GM18861 (cell line): ENCODE measurements around the gene AKAP13.
A peak's percentile ranks its signal among the peaks of the same experiment; 100 is the strongest.
"Not testable (repeated sequence)": the region's sequence is repeated elsewhere in the genome, so short reads cannot be mapped to it uniquely, and the experiment has no call there.

Experiments
- ATAC-seq: cut with Tn5 transposase; IDR thresholded peaks from one replicate; pipeline ENCODE4 v1.9.1; 2021; ENCODE audit not compliant: unreplicated experiment

The AKAP13 gene

GRCh38 chr15:85562824-85563223, 182.4 kb downstream of the AKAP13 start:
- no peak for ATAC-seq

GRCh38 chr15:85563328-85563727, 182.9 kb downstream of the AKAP13 start:
- no peak for ATAC-seq

DNA sequence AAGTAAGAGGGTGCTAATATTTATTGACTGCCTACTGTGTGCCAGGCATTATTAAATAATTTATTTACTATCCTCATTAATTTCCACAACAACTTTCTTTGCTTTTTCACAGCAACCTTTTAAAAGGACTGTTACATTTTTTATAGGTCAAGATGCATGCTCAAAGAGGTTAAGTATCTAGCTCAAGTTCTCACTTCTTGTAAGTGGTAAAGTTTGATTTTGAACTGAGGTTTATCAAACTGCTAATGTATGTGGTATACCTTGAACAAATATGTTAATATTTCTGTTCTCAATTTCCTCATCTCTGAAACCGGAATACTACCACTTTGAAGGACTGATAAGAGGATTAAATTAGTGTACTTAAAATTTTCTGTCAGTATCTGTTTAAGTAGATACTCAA, 183.3 kb downstream of the AKAP13 start:
- ATAC-seq, result no peak

- no peak for ATAC-seq
These were observed 184.3 kb downstream of the AKAP13 start for GRCh38 chr15:85564686-85565085.

DNA sequence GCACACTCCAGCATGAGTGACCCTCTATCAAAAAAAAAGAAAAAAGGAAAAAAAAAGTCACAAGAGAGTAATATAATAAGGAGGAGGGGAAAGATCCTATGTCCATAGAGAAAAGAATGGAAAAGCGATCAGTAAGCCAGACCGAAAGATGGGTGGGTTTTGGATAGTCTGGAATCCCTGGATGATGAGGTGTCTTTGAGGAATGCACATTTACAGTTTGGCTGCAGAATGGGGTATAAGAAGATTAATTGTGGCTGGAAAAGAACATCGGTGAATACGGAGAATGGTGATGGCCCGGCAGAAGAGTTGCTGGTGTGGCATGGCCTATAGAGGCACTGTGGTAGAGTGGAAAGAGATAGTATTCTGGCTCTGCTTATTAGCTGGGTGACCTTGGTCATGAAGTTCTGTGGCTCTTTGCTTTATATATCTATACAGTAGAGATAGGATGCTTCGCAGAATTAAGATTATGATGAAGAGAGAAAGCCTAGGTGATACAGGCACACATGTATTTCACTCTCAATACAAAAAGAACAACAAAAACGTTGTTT, 187.9 kb downstream of the AKAP13 start:
- no peak for ATAC-seq

GRCh38 chr15:85570336-85570735, 189.9 kb downstream of the AKAP13 start:
- ATAC-seq, result no peak

DNA sequence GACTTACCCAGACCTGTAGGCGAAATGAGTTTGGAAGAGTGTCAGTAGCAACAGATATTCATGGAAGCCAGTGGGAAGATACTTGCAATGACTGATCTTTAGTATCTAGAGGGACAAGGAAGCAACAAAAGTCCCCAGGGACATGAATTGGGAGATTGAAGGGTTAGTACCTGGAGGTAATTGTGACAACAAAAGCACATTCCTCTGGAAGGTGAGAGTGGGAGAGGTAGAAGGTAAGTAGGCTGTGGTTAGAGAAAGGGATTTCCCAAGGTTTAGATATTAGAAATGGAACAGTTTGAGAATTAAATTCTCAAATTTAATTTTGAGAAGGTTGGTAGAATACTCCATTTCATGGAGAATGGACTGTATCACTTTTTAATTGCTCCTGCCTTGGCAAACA, 191.4 kb downstream of the AKAP13 start:
- no peak for ATAC-seq

DNA sequence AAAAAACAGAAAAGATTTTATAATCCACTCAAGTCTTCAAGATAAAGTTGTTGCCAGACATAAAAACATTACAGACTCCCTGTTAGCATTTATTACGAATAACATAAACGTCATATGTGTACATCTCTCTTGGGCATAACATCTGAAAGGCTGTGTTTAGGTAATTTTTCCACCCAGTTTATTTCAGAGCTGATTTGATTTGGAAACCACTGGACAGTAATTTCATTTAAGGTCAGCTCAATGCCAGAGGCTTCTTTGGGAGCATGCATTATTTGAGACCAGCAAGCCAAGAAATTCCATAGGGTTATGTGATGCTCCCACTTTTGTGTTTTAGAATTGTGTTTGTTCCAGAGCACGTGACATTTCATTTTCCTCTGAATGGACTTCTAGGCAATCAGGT, 196.0 kb downstream of the AKAP13 start:
- no peak for ATAC-seq

GRCh38 chr15:85578941-85579701, 198.7 kb downstream of the AKAP13 start:
- ATAC-seq, result no peak

DNA sequence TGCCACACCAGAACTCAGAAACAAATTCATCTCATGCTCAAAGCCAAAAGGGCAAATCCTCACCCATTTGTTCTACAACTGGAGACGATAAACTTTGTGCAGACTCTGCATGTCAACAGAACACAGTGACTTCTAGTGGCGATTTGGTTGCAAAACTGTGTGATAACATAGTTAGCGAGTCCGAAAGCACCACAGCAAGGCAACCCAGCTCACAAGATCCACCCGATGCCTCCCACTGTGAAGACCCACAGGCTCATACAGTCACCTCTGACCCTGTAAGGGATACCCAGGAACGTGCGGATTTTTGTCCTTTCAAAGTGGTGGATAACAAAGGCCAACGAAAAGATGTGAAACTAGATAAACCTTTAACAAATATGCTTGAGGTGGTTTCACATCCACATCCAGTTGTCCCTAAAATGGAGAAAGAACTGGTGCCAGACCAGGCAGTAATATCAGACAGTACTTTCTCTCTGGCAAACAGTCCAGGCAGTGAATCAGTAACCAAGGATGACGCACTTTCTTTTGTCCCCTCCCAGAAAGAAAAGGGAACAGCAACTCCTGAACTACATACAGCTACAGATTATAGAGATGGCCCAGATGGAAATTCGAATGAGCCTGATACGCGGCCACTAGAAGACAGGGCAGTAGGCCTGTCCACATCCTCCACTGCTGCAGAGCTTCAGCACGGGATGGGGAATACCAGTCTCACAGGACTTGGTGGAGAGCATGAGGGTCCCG, 199.7 kb downstream of the AKAP13 start:
- ATAC-seq, result no peak

DNA sequence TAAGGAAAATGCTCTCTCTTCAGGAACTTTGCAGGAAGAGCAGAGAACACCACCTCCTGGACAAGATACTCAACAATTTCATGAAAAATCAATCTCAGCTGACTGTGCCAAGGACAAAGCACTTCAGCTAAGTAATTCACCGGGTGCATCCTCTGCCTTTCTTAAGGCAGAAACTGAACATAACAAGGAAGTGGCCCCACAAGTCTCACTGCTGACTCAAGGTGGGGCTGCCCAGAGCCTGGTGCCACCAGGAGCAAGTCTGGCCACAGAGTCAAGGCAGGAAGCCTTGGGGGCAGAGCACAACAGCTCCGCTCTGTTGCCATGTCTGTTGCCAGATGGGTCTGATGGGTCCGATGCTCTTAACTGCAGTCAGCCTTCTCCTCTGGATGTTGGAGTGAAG, 200.5 kb downstream of the AKAP13 start:
- ATAC-seq, result no peak

GRCh38 chr15:85581495-85581894, 201.1 kb downstream of the AKAP13 start:
- no peak for ATAC-seq

GRCh38 chr15:85582131-85583079, 202.0 kb downstream of the AKAP13 start:
- no peak for ATAC-seq

DNA sequence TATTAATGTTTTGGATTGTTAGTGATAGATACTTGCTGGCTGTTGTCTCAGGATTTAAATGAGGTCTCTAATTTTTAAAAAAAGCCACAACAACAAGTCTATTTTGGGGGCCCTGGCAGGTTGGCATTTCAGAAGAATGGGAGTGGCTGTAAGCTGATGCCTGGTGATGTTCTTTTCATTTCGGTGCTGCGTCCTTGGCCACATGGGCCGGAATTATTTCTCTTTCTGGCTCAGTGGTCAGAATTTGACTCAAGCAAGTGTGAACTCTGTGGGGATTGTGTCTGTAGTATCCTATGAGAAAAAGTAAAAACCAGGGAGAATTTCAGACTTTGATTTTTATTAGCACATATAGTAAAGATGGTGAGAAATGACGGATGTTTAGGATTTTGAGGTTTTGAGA, 203.0 kb downstream of the AKAP13 start:
- ATAC-seq, result no peak

DNA sequence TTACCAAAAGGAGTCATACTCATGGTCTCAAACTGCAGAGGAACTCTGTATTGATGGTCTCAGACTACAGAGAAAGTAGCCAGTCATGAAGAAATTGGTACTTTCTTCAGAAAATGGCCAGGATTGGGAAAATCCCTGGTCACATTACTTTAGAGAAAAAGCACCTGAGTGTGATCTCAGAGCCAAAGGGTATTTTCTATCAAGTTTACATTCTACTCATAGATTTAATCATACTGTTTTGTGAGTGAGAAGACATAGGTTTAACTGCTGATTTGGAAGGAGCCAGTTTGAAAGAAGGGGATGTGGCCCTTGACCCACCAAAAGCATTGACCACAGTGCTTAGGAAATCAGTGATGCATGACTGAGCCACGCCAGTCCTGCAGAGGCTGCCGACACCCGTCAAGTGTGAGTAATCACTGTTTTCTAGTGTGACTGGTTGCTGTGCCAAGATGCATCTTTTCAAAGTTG, 203.6 kb downstream of the AKAP13 start:
- ATAC-seq, result peak; percentile 44

DNA sequence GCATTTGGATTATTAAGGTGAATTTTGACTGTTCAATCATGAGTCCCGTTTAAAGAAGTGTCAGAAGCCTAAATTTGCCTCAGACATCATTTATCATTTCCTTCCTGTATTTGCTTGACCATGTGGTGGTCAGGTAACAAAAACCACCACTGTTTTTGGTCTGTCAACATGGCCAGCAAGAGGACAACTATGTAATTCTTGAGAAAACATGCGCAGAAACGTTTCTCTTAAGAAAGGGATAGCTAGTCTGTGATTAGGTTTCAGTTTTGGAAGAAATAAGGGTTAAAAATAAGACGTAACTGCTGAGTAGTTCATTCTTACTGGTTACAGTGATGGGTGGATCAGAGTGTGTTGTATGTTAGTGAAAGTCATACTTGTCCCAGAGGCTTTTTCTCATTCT, 204.5 kb downstream of the AKAP13 start:
- no peak for ATAC-seq

DNA sequence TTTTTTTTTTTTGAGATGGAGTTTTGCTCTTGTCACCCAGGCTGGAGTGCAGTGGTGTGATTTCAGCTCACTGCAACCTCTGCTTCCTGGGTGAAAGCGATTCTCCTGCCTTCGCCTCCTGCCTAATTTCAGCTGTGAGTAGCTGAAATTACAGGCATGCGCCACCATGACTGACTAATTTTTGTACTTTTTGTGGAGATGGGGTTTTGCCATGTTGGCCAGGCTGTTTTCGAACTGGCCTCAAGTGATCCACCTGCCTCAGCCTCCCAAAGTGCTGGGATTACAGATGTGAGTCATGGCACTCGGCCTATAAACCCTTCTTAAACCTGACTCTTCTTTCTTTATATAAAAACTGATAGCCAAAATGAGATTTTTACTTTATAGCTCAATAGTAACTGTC, 205.8 kb downstream of the AKAP13 start:
- ATAC-seq, result not testable (repeated sequence)

DNA sequence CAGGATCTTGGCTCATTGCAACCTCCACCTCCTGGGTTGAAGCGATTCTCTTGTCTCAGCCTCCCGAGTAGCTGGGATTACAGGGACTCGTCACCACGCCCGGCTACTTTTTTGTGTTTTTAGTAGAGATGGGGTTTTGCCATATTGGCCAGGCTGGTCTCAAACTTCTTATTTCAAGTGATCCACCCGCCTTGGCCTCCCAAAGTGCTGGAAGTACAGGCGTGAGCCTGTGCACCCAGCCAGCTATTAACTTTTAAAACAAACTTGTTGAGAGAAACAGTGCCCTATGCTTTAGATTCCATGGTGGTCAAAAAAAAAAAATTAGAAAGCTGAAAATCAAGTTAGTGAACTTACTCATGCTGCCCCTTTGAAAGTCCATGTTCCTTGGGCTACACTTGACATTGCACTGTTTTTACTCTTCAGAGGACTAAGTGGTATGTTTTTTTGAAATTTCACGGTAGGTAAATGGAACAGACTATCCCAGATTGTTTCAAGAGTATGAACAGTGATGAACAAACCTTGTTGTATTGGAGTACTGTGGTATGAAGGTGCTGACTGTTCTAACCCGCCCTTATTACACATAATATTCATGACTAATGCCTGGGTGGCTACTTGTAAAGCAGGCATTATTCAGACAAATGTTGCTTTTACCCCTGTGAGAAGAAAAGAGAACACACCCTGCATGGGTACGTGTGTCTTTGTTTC, 207.5 kb downstream of the AKAP13 start:
- no peak for ATAC-seq

GRCh38 chr15:85588677-85589076, 208.3 kb downstream of the AKAP13 start:
- no peak for ATAC-seq

GRCh38 chr15:85589851-85590250, 209.4 kb downstream of the AKAP13 start:
- ATAC-seq, result no peak
